Activated T-cell treated with anti-CD3 and anti-CD28 coated beads for 4 hours (primary cell): ENCODE data around the gene CTSD.

Experiments
- DNase-seq: peaks from one replicate; pipeline ENCODE4 v3.0.0-alpha.2; 2020

CTSD gene

DNA sequence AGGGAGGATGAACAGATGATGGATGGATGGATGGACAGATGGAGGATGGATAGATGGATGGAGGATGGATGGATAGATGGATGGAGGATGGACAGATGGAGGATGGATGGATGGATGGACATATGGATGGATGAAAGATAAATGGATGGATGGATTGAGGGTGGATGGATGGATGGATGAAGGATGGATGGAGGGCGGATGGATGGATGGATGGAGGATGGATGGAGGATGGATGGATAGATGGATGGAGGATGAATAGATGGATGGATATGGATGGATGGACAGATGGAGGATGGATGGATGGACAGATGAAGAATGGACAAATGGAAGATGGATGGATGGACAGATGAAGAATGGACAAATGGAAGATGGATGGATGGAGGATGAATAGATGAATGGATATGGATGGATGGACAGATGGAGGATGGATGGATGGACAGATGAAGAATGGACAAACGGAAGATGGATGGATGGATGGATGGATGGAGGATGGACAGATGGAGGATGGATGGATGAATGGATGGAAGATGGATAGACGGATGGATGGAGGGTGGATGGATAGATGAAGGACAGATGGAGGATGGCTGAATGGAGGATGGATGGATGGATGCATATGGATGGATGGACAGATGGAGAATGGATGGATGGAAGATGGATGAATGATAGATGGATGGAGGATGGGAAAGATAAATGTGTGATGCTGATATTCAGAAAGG lies 20.7 kb downstream of the CTSD start:
- DNase-seq = no peak

DNA sequence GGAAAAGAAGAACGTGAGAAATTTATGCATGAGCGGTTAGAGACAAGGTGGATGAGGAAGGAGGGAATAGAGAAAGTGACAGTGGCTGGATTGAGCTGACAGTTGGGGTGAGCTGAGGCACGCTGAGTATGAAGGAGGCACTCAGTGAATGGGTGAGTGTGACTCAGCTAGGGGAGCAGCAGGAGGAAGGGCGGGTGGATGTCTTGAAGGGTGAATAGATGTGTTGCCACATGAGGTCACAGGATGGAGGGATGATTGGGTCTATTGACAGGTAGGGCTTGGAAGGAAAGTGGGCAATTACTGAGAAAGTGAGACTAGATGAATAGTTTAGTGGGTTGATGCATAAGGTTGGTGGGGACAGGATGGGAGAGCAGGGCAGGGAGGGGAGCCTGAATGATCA lies 21.4 kb downstream of the CTSD start:
- no peak for DNase-seq

DNA sequence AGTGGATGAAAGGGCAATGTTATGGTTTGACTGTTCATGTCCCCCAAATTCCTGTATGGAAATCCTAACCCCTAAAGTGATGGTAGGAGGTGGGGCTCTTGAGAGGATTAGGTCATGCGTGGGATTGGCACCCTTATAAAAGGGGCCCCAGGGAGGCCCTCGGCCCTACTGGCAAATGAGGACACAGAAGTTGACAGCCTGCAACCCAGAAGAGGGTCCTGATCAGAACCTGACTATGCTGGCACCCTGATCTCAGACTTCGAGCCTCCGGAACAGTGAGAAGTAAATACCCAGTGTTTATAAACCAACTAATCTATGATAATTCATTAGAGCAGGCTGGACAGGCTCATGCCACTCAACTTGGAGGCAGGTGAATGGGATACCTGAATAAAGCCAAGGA lies 22.0 kb downstream of the CTSD start:
- no peak for DNase-seq

DNA sequence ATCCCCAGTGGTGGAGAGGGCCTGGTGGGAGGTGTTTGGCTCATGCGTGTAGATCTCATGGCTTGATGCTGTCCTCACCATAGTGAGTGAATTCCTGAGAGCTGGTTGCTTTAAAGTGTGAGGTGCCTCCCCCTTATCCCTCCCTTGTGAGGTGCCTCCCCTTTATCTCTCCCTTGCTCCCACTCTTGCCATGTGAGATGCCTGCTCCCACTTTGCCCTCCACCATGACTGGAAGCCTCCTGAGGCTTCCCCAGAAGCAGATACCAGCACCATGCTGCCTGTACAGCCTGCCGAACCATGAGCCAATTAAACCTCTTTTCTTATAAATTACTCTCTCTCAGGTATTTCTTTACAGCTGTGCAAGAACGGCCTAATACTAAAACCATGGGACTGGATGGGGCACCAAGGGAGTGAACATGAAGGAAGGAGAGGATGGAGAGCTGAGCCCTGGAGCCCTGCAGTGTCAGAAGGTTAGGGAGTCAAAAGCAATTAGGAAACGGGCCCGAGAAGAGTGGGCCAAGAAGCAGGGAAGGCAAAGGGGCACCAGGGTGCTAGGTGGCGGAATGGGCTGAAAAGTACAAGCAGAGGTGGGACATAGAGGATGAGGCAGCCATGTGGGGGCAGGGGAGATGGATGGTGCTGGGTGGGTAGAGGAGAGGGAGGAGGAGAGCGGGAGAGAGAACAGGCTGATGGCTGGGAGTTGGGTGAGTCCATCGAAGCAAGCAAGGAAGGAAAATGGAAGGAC lies 22.8 kb downstream of the CTSD start:
- DNase-seq = no peak

DNA sequence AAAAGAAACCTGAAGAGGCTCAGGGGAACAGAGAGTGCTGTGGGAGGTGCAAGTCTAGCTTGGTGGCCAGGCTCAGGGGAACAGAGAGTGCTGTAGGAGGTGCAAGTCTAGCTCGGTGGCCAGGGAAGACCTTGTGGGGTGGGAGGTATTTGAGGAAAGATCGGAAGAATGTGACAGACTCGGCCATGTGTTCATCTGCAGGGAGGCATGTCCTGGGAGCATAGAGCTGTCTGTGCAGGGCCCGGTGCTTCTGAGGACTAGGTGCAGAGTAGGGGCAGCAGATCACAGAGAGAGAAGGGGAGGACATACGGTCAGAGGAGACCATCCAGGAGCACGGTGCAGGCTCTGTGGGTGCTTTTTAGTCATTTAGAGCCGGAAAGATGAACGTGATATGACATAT lies 24.2 kb downstream of the CTSD start:
- DNase-seq = no peak

DNA sequence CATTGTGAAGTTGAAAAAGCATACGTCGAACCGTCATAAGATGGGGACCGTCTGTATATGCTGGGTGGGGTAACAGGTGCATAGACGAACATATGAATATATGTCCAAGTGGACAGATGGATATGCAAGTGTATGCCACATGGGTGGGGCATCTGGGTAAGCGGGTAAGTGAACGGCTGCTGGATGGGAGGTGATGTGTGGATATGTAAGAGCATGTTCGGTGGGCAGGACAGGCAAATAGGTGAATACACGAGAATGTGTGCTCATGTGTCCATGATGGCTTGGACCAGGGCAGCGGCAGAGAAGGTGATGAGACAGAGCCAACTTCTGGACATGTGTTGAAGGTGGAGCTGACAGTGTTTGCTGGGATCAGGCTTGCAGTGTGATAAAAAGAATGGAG lies 25.3 kb downstream of the CTSD start:
- no peak for DNase-seq

DNA sequence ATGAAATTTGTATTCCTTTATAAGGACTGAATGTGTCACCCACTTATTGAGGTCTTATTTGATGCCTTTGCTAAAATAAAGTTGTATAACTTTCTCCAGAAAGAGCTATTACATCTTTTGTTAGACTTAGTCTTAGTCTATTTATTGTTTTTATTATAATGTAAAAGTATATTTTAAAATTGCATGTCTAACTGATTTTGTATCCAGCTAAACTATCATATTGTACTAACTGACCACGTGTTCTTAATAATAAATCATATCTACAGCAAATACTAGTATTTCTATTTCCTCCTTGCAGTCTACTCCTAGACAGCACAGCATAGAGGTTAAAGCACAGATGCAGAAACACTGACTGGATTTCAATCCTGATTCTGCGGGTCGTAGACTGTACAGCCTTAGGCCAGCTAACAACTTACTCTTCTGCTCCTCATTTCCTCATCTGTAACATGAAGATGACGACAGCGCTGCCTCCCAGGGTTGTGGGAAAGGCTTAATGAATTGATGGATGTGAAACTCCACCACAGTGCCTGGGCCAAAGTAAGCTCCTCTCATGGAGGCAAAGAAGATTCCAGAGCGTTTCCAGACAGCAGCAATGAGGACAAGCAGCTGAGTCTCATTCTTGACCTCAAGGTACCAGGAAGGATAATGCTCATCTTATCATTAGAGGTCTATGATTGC lies 26.5 kb downstream of the CTSD start:
- DNase-seq = no peak

DNA sequence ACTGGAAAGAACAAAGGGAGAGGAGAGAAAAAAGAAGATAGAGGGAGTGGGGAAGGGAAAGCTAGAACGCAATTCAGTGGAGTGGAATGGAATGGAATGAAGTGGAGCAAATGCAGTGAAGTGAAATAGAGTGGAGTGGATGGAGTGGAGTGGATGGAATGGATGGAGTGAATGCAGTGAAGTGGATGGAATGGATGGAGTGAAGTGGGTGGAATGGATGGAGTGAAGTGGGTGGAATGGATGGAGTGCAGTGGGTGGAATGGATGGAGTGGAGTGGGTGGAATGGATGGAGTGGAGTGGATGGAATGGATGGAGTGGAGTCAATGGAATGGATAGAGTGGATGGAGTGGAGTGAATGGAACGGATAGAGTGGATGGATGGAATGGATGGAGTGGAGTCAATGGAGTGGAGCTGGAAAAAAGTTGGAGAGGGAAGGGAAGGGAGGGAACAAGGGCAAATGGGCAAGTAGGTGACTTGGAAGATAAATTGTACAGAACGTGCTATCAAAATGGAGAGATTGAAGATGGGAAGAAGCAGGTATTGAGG lies 27.2 kb downstream of the CTSD start:
- DNase-seq = no peak

DNA sequence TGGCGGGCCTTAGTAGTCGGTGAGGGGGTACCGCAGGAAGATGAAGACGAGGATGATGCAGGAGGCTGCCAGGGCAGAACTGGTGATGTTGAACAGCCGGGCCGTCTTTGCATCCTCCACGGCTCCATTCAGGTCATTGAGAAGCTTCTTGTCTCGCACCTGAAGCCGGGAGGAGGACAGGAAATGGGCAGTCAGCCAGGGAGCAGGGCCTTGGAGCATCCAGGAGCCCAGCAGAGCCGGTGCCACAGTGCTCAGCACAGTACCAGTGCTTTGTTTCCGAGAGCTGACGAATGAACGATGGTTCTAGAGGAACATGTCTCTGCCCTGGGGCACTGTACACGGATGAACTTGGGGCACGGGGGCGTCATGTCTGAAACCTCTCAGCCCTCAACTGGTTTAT lies 28.5 kb downstream of the CTSD start:
- no peak for DNase-seq

DNA sequence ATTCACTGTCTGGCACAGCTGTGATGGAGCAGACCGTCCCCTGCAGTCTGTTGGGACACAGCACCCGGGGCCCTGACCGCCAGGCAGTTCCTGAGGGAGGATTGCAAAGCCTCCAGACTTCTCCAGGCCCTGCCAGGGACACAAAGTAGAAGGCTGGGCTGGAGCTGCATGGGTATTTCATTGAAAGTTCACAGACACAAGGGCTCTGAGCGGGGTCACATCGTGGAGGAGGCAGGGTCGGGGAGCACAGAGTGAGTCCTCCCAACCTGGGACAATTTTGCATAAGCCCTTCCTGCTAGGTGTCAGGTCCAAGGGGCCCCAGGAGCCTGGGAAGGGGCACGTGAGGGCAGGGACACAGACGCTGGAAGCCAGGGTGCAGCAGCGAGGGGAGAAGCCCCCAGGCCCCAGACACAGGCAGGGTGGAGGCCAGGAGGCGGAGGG lies 29.1 kb downstream of the CTSD start:
- DNase-seq = no peak

DNA sequence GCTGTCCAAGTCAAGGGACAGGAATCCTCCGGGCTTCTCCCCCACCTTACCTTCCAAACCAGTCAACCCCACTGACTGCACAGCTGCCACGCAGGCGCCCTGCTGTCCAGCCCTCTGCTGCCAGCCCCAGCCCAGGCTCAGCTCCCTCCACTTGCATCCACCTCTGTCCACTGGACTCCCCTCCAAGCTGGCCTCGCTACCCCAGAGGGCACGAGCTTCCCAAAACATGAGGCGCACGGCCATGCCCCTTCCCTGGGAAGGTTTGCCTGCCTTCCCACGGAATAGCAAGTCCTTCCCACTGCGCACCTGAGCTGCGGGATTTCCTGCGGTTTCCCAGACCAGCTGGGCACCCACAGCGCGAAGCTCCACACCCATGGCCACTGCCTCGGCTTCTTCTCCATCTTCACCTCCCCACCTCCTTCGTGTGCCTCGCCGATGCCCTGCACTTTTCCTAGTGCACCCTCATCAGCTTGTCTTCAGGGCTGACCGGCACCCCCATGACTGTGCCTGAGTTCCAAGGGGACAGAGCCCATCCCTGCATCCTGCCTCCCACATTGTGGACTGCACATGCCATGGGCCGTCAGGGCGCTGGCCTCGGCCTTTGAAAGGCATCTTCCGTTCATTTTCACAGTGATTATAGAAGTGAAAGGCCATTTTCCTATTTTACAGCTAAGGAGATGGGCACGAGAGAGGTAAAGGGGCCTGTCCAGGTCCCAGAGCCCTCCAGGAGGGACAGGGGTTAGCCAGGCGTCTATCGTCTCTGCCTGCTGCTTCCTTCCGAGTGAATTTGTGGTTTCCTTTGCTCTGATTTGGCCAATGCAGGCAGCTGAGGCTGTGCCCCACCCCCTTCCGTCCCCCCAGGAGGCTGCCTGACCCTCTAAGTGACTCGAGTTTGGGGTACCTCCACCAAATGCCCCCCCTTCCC lies 29.7 kb downstream of the CTSD start:
- DNase-seq = no peak

DNA sequence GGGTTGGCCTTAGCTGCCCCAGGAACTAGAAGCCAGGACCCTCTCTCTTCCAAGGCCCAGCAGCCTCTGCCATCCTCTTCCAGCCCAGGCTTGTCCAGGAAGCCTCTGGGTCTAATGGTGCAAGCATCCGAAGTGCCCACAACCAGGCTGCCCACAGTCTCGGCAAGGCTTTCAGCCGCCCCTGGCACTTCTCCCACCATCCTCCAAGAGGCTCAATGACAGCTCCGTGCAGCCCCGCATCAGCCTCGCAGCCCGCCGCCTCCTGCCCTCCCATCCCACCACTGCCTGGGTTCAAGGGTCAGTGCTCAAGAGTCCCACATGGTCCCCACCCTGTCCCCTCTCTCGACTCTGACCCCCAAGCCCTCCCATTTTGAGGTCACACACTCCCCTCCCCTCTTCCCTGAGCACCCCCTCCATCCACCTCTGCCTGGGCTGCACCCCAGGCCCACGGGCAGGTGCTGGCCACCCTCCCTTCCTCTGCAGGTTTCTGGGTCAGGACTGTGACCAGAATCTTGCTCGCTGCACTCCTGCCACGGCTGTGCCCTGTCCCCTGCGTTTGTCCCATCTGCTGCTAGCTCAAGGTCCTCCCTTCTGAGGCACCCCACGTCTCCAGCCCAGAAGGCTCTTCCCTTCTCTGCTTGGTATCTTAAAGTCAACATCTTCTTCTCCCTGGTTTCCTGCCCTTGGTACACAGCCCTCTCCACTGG lies 30.6 kb downstream of the CTSD start:
- no peak for DNase-seq

DNA sequence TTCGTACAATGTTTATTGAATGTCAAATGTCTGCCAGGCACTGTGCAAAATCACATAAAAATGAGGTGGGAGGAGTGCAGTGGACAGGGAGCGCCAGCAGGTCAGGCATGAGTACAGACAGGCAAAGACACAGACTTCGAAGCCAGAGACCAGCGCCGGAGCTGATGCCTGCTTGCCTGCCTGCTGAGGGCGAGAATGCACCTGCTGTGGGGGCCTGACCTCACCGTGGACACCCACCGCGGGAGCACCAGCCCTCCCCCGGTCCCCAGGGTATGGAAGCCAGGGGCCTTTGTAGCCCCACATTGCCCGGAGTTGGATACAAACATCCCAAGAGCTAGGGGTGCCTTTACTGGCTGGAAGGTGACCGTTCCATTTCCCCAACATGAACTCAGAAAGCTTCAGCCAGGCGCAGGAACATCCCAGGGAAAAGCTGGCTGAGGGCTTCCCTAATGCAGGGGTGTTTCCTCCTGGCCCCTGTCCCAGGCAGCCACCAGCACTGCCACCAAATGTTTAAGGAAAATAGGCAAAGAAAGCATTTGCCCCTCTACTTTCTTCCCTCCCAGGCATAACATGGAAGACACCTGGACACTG lies 31.2 kb downstream of the CTSD start:
- DNase-seq = no peak

DNA sequence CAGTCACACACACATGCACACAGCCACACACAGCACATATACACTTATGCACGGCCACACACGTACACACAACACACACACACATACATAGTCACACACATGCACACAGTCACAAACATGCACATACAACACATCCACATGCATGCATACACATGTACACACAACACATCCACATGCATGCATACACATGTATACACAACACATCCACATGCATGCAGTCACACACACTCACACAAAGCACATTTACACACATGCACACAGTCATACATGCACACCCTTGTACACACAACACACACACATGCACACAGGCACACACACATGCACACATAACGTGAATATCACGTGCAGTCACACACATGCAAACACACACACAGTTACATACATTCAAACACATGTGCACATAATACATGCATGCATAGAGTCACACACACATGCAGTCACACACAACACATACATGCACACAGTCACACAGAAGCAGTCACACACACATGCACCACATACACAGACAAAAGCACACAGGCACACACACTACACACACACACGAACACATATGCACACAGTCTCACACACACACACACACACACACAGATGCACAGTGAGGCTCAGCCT lies 32.2 kb downstream of the CTSD start:
- no peak for DNase-seq

DNA sequence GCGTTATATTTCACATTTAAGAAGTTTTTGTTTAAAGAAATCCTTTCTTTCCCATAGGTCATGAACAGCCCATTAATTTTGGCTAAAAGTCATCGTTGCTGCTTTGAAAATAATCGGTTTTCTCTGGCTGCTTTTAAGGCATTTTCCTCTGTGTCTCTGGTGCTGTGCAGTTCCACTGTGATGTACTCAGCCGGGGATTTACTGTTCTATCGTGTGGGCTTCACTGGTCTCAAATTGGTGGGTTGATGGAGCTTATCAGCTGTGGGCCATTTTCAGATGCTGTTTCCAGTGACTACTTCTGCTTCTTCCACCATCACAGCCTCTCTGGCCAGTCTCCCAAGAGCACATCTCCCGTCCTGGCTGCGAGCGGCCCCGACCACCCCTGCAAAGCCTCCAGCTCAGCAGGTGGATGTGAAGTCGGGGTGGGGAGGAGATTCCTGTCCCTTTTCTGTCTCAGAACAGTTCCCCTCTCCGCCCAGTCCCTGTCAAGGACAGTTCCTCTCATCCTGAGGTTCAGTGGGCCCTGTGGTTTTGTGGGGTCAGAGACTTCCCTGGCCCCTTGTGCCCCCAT lies 33.6 kb downstream of the CTSD start:
- DNase-seq = no peak

DNA sequence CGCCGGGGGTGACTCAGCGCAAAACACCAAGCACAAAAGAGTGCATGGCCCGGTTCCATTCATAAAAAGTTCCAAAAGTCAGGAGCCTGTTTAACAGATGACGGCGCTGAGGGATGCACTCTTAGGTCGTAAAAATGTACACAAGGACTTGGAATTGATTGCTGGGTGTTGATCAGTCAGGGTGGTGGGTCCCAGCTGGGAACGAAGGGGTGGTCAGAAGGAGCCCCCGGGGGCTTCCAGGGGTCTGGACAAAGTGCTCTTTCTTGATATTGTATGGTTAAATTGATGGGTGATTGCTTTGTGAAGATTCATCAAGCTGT lies 34.1 kb downstream of the CTSD start:
- DNase-seq = no peak

DNA sequence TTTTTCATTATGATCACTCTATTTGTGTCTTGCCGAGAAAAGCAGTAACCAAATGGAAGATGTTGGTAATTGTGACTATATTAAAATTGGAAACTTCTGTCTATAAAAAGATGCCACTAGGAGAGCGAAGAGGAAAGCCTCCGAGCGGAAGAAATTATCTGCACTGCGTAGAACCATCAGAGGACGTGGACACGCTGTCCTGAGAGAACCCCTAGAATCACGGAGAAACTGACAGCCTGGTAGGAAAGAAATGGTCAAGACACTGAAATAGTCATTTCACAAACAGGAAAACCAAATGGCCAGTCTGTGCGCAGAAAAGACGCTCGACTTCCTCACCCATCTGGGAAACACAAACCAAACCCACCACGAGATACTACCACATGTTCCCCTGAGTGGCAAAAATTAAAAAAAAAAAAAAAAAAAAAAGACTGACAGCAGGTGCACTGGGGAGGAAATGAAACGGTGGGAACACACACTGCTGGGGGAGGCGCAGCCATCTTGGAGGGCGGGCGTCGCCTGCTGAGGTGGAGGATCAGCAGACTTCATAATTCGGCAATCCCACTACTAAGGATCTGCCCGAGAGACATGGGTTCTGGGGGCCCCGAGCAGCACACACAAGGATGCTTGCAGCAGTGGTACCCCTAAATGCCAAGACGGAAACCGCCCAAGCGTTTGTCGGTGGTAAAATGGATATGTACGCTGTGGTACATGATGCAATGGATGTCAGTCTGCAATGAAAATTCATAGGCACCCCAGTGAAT lies 34.6 kb downstream of the CTSD start:
- no peak for DNase-seq

DNA sequence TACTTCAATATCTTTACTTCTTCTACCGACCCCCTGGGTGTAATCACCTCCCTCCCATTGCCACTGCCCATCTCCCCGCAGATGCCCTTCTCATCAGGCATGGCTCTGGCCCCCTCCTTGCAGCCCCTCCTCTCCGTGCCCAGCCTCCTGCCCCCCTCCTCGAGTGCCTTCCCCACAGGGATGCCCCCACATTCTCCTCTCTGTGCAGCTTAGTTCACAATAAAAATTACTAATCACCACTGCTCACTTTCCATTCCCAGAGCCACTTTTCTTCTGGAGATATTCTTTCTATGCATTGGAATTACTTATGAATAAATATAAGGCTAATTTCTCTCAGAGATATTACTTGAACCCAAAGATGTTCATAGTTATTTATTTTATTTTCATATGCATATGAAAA lies 35.4 kb downstream of the CTSD start:
- DNase-seq = no peak

DNA sequence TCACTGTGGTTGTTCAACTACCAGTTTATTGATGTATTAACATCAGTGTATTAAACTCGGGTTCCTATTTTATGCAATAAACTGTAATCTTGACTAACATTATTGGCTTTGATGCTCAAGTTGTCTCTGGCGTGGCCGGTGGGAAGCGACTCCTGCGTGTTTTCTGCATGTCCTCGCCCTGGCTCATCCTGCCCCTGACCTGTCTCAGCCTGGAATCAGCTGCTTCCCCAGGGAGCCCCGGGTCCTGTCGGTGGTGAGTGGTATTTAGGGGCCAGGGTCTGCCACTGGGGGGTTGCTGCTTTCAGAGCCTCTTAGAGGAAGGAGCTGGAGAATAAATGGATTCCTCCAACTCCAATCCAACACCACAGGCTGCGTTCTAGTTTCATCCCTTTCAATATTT lies 35.9 kb downstream of the CTSD start:
- no peak for DNase-seq

DNA sequence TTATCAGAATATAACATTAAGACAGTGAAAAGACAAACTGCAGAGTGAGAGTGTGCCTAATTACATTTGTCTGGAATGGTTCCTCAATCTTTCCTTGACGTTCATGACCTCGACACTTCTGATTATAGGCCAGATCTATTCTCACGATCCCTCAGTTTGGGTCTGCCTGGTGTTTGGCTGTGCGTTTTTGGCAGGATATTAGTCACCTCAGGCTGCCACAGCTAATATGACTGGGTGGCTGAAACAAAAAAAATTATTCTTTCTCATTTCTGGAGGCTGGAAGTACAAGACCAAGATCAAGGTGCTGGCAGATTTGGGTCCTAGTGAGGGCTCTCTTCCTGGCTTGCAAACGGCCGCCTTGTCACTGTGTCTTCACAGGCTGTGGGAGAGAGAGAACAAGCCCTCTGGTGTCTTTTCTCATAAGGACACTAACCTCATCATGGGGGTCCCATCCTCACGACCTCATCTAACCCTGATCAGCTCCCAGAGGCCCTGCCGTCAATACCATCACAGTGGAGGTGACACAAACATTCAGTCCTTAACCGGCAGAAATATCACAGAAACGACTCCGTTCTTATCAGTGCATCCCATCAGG lies 36.5 kb downstream of the CTSD start:
- DNase-seq = no peak
